NCI-H748 (cell line): ENCODE results near the gene OR2J3.
"Not testable (repeated sequence)": the region's sequence is repeated elsewhere in the genome, so short reads cannot be mapped to it uniquely, and the experiment has no call there.

ENCODE experiments used
- DNase-seq: peaks from one replicate; lab custom pipeline; 2025; ENCODE audit not compliant: unreplicated experiment; lab: John Stamatoyannopoulos, UW

OR2J3 gene

DNA sequence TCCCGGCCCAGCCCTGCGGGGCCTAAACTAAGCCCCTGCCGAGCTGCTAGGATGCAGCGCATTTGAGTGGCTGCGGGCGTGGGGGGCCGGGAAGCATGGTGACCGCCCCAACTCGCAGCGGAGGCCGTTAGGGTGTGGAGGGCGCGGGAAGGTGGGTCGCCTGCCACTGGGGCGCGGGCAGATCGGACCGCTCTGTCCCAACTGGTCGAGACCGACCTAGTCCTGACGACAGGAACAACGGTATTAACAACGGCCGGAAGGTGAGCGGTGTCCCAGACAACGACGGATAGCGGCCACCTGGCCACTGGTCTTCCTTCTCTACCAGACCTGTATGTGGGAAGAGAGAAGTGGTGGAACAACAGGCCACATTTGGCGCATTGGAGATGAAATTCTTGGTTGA is 52.1 kb downstream of the OR2J3 start:
- not testable (repeated sequence) for DNase-seq
